NCI-H748 (cell line): ENCODE data around the gene KIF14.
"Not testable (repeated sequence)": the region's sequence is repeated elsewhere in the genome, so short reads cannot be mapped to it uniquely, and the experiment has no call there.

ENCODE experiments used
- DNase-seq: peaks from one replicate; lab custom pipeline; 2025; ENCODE audit not compliant: unreplicated experiment; lab: John Stamatoyannopoulos, UW

The KIF14 gene

DNA sequence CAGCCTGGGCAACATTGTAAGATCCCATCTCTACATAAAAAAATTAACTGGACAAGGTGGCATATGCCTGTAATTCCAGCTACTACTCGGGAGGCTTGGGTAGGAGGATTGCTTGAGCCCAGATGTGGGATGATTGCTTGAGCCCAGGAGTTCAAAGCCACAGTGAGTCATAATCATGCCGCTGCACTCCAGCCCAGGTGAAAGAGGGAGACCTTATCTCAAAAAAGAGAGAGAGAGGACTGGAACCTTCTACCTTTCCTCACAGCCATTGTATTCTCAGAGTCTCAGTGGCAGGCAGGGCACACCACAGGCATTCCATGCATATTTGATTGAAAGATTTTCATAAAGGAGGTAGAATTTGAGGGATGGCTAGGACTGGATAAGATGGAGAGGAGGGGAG lies 78.4 kb downstream of the KIF14 start:
- DNase-seq: no peak

GRCh38 chr1:200540281-200540680 lies 80.3 kb downstream of the KIF14 start:
- DNase-seq: no peak

- DNase-seq: no peak
Observed at GRCh38 chr1:200538179-200538578, 82.4 kb downstream of the KIF14 start.

- peak; percentile 43 for DNase-seq
Observed at GRCh38 chr1:200535605-200536004, 84.9 kb downstream of the KIF14 start.

- DNase-seq: no peak
Observed at GRCh38 chr1:200530623-200531261, 89.8 kb downstream of the KIF14 start.

DNA sequence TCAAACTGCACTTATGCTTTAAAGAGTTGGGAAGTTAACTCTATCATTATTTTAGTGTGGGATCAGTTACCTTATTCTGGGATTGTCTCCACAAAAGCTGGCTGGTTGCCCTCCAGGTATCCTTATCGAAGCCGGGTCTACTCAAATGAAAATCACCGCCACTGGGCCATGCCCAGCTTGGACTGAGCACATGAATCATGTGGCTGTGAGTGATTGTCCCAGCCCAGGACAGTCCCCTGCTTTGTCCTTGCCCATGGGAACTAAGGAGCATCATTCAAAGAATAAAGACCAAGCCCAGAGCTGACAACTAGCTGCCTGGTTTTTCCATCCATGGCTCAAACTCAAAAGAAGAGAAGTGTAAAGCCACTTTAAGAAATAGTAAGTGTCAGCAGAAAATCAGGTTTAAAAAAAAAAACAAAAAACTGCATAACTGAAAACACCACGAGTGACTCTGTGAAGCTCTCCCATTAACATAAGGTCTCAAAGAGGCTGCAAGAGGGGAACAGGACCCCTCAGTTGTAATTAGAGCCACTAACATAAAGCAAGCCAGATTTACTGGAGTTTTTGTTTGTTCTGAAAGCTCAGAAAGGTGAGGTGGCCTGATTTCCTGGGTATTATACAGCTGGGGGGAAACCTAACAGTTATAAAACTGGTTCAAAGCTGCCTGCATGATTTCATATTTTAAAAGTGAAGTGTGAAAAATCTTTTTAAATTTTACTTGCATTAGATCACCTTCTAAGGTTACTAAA lies 91.5 kb downstream of the KIF14 start:
- no peak for DNase-seq

- no peak for DNase-seq
Observed at GRCh38 chr1:200527670-200528069, 92.9 kb downstream of the KIF14 start.

DNA sequence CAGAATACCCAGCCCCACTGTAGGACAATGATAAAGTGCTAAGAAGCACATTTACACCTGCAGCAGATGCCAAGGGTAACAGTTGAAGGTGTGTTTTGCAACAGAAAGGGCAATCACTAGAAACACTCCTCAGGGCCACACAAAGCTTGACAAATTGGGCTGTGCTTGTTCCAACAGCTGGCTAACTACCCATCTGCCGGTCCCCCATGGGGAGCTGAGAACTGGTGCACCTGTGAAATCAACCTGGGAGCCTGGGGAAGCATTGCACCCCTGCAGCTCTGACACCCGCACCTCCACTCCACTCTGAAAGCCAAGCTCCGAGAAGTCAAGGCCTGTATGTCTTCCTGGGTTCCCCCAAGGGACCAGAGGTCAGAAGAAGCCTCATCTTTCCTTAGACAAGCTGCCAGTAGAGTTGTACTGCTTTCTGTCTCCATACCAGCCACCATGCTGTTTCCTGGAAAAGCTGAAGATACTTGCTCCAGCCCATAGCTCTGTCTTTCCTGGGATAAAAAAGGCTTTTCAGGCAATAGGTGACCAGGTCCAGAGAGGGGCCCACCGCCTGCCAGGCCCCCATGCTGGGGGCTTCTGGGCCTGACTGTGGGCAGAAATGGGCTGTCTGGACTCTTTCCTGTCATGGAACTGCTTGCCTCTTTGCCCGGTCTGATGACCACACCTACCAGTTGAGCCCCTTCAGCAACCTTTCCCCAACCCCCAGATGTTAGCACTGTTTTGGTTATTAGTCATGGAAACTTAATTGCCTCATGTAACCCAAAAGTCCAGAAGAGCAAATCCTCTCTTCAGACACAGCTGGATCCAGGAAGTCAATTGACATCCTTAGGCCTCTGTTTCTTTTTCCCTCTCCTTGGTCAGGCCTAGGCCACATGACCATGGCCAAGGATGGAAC lies 93.6 kb downstream of the KIF14 start:
- peak; percentile 10 for DNase-seq

- DNase-seq: no peak
Observed at GRCh38 chr1:200525090-200525987, 95.2 kb downstream of the KIF14 start.

DNA sequence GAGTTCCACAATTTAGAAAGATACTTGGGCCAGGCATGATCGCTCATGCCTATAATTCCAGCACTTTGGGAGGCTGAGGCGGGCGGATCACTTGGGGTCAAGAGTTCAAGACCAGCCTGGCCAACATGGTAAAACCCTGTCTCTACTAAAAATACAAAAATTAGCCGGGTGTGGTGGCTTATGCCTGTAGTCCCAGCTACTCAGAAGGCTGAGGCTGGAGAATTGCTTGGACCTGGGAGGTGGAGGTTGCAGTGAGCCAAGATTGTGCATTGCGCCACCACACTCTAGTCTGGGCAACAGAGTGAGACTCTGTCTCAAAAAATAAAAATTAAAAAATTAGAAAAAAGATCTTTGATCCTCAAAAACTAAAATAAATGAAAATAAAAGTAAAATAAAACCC lies 96.0 kb downstream of the KIF14 start:
- not testable (repeated sequence) for DNase-seq

DNA sequence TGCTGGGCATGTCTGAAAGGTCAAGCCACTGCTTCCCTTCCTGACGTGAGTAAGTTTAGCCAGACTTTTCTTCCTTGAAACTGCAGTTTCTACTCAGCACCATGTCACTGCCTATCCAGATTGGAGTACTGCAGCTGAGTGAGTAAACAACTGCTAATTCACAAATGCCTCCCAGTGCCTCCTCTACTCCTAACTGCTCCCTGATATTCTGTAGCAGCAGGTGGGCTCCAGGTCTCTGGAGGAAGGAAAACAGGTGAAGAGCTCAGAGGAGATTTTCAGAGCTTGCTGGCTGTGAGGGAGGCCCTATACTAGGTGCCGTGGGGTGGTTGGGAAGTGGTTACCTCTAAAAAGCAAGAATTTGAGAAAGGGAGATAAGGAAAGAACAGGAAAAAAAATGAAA lies 96.5 kb downstream of the KIF14 start:
- no peak for DNase-seq

DNA sequence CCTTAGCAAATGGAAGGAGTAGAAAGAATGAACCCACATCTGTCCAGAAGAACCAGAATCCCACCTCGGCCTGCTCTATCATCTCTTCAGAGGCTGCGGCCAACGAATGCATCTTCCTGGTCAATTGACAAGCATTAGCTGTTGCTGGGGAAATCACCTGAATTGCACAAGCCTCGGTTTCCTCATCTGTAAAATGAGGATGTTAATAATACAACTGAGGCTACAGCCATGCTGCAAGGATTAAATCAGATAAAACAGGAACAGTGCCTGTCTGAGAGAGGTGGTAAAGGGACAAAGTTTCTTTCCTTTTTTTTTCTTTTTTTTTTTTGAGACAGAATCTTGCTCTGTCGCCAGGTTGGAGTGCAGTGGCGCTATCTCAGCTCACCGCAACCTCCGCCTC lies 99.8 kb downstream of the KIF14 start:
- no peak for DNase-seq

GRCh38 chr1:200518524-200518923 lies 102.0 kb downstream of the KIF14 start:
- DNase-seq: peak; percentile 35

- no peak for DNase-seq
Observed at GRCh38 chr1:200512191-200512590, 108.4 kb downstream of the KIF14 start.

DNA sequence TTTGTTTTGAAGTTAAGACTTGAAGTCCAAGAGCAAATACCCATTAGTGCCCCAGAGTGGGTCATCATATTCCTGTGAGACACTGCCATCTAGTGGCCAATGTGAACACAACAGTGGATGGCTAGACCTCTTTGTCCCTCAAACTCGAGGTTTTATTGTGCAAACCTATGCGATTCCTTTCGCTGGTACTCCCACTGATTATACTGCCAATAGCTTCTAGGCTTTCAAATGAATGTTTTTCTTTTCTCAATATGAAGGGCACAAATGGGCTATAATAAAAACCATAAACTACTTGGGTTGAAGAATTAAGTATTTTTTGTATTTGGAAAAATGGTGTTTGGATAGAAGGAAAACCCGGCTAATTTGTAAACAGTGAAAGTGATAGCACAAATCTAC lies 110.3 kb downstream of the KIF14 start:
- DNase-seq: peak; percentile 77

- peak; percentile 78 for DNase-seq
Observed at GRCh38 chr1:200506471-200506870, 114.1 kb downstream of the KIF14 start.

GRCh38 chr1:200505257-200505656 lies 115.3 kb downstream of the KIF14 start:
- no peak for DNase-seq
